PC-9 (cell line): ENCODE results near the gene CBX4. TPM values are rescaled to one million over a fixed set of nuclear protein-coding genes. Genes with fewer than 3 reads are reported as not detected.

Experiments
- BruUV-seq: library from RNA; stranded (reverse); fragments of 400-500 nt; replicated peaks from 2 replicates; lab custom pipeline; 2021; lab: Mats Ljungman, UMichigan
- CTCF ChIA-PET: fragments of 300-600 bp; sonication (Branson Sonifier 250); formaldehyde crosslinking; loops from one replicate; lab custom pipeline; 2022; ENCODE audit warnings: antibody characterized with exemption; lab: Charles Lee
- POLR2A ChIA-PET: fragments of 300-600 bp; sonication (Branson Sonifier 250); formaldehyde crosslinking; loops from one replicate; lab custom pipeline; 2022; ENCODE audit warnings: antibody characterized with exemption; ENCODE audit not compliant: unreplicated experiment; lab: Charles Lee
- DNase-seq, 2 experiments: peaks; one replicate each; pipeline versions ENCODE4 v3.0.0 to v3.0.0-alpha.2; 2015 to 2022; ENCODE audit warnings: mixed read lengths in 1 of 2
- H2AFZ ChIP-seq: fragments of 200-600 bp; sonication (generic); 2 replicates; pipeline ENCODE4 v1.8.1; 2017; ENCODE audit warnings: antibody characterized with exemption
- H3F3A ChIP-seq: fragments of 200-600 bp; sonication (generic); 2 replicates; pipeline ENCODE4 v1.8.1; 2017; ENCODE audit warnings: antibody characterized with exemption, mild to moderate bottlenecking, low read depth; ENCODE audit not compliant: insufficient read depth
- H3K27ac ChIP-seq: fragments of 200-600 bp; sonication (generic); 2 replicates; pipeline ENCODE4 v1.6.1; 2016; ENCODE audit warnings: mixed run types
- H3K27me3 ChIP-seq: fragments of 200-600 bp; sonication (generic); 2 replicates; pipeline ENCODE4 v1.6.1; 2016; ENCODE audit warnings: low read depth, mixed run types; ENCODE audit not compliant: insufficient read depth
- H3K36me3 ChIP-seq: fragments of 200-600 bp; sonication (generic); 2 replicates; pipeline ENCODE4 v1.6.1; 2016; ENCODE audit warnings: low read depth, mixed run types
- H3K4me1 ChIP-seq: fragments of 200-600 bp; sonication (generic); replicated peaks from 2 replicates; pipeline ENCODE4 v1.6.1; 2016; ENCODE audit warnings: mixed run types; ENCODE audit not compliant: insufficient read depth
- H3K4me2 ChIP-seq: fragments of 200-600 bp; sonication (generic); 2 replicates; pipeline ENCODE4 v1.6.1; 2017; ENCODE audit warnings: mixed run types
- H3K4me3 ChIP-seq: fragments of 200-600 bp; sonication (generic); 2 replicates; pipeline ENCODE4 v1.6.1; 2016; ENCODE audit warnings: mixed run types
- H3K79me2 ChIP-seq: fragments of 200-600 bp; sonication (generic); 2 replicates; pipeline ENCODE4 v1.6.1; 2017; ENCODE audit warnings: low read depth, mixed run types
- H3K9me2 ChIP-seq: fragments of 200-600 bp; sonication (generic); 2 replicates; pipeline ENCODE4 v1.8.1; 2017; ENCODE audit warnings: mild to moderate bottlenecking; ENCODE audit not compliant: insufficient read depth
- H3K9me3 ChIP-seq: fragments of 200-600 bp; sonication (generic); 2 replicates; pipeline ENCODE4 v1.8.1; 2016; ENCODE audit warnings: low read depth; ENCODE audit not compliant: insufficient read depth
- H4K20me1 ChIP-seq: fragments of 200-600 bp; sonication (generic); 2 replicates; pipeline ENCODE4 v1.8.1; 2017; ENCODE audit not compliant: insufficient read depth
- CTCF ChIP-seq: fragments of 200-600 bp; sonication (generic); conservative IDR thresholded peaks from 2 replicates; pipeline ENCODE4 v1.6.1; 2017; ENCODE audit warnings: mixed run types, antibody characterized with exemption, mild to moderate bottlenecking, moderate library complexity
- EZH2 ChIP-seq: fragments of 200-600 bp; sonication (generic); IDR thresholded peaks from 2 replicates; pipeline ENCODE4 v1.8.0; 2017; ENCODE audit warnings: antibody characterized with exemption, low read depth
- intact Hi-C: fragments of 100-400 bp; cut with micrococcal nuclease; formaldehyde crosslinking; loops from one replicate; pipeline ENCODE4 v1.10.0; 2022; ENCODE audit not compliant: unreplicated experiment
- total RNA-seq: library from RNA; stranded (reverse); gene quantifications from 2 replicates; pipeline ENCODE4 v1.2.3, GENCODE V29; 2021

Gene CBX4
- total RNA-seq, 1 experiment from 2014 or later, result 32.0 TPM

GRCh38 chr17:79848370-79848766, 9.1 kb upstream of the CBX4 start:
- no peak overlapping the region for H3K4me2 ChIP-seq
- TF ChIP-seq CTCF (no peak), EZH2 (no peak)
- H3K9me2 ChIP-seq, result no peaks in the 10 kb centered on the region
- no peaks in the 10 kb centered on the region for H4K20me1 ChIP-seq
- no peaks in the 10 kb centered on the region for H3K36me3 ChIP-seq
- intact Hi-C loops, result no loop called here
- peaks cover 20% of the 10 kb centered on the region for H3K4me1 ChIP-seq
- H3K27me3 ChIP-seq, result no peaks in the 10 kb centered on the region
- no peak overlapping the region for H2AFZ ChIP-seq
- no peaks in the 10 kb centered on the region for H3K9me3 ChIP-seq
- H3F3A ChIP-seq, result peaks cover 40% of the 10 kb centered on the region; the same call in 1 of the 2 replicates
- H3K79me2 ChIP-seq, result no peaks in the 10 kb centered on the region
- POLR2A ChIA-PET, result no interaction called here
- no TSS peak for BruUV-seq
- H3K4me3 ChIP-seq, result no peak overlapping the region
- DNase-seq, result no peak
- CTCF ChIA-PET, result no interaction called here
- H3K27ac ChIP-seq, result no peak overlapping the region

GRCh38 chr17:79847698-79848369, 8.6 kb upstream of the CBX4 start:
- TF ChIP-seq CTCF (no peak), EZH2 (no peak)
- intact Hi-C loops, result no loop called here
- Histone ChIP-seq H3K4me1 (peaks cover 19% of the 10 kb centered on the region), H3F3A (peaks cover 40% of the 10 kb centered on the region; the same call in 1 of the 2 replicates), H3K79me2 (no peaks in the 10 kb centered on the region), H3K27me3 (peaks cover 2% of the 10 kb centered on the region; the same call in 1 of the 2 replicates), H3K4me3 (no peak overlapping the region), H2AFZ (no peak overlapping the region), H4K20me1 (no peaks in the 10 kb centered on the region), H3K36me3 (no peaks in the 10 kb centered on the region), H3K9me2 (no peaks in the 10 kb centered on the region), H3K4me2 (no peak overlapping the region), H3K27ac (no peak overlapping the region), H3K9me3 (no peaks in the 10 kb centered on the region)
- no peak for DNase-seq
- POLR2A ChIA-PET, result no interaction called here
- CTCF ChIA-PET, result no interaction called here
- BruUV-seq, result no TSS peak

GRCh38 chr17:79845601-79845949, 6.3 kb upstream of the CBX4 start:
- BruUV-seq, result no TSS peak
- no peaks in the 10 kb centered on the region for H3K9me3 ChIP-seq
- peaks cover 4% of the 10 kb centered on the region; the same call in 1 of the 2 replicates for H3K27me3 ChIP-seq
- no peaks in the 10 kb centered on the region for H3K9me2 ChIP-seq
- peaks cover under 1% of the 10 kb centered on the region; the same call in 1 of the 2 replicates for H3K4me1 ChIP-seq
- DNase-seq, result no peak
- peaks cover 22% of the 10 kb centered on the region; the same call in 1 of the 2 replicates for H3F3A ChIP-seq
- H3K4me2 ChIP-seq, result no peak overlapping the region
- intact Hi-C loops, result no loop called here
- H3K27ac ChIP-seq, result no peak overlapping the region
- H3K4me3 ChIP-seq, result no peak overlapping the region
- TF ChIP-seq CTCF (no peak), EZH2 (no peak)
- H3K79me2 ChIP-seq, result no peaks in the 10 kb centered on the region
- H4K20me1 ChIP-seq, result no peaks in the 10 kb centered on the region
- no peak overlapping the region for H2AFZ ChIP-seq
- no peaks in the 10 kb centered on the region for H3K36me3 ChIP-seq
- POLR2A ChIA-PET, result interaction anchor here (0.5 kb wide), 1 partner anchor 1198 kb away, joined by 5 read pairs; no protein-coding TSS in a partner anchor
- CTCF ChIA-PET, result interaction anchor here (0.6 to 0.9 kb wide), 2 partner anchors 66 to 110 kb away, joined by 3 to 5 read pairs; no protein-coding TSS in a partner anchor
